NCI-H2196 (cell line): ENCODE measurements around the gene VKORC1.
"Not testable (repeated sequence)": the region's sequence is repeated elsewhere in the genome, so short reads cannot be mapped to it uniquely, and the experiment has no call there.

Source experiments
- DNase-seq: peaks from one replicate; lab custom pipeline; 2025; ENCODE audit not compliant: unreplicated experiment; lab: John Stamatoyannopoulos, UW

VKORC1 gene

DNA sequence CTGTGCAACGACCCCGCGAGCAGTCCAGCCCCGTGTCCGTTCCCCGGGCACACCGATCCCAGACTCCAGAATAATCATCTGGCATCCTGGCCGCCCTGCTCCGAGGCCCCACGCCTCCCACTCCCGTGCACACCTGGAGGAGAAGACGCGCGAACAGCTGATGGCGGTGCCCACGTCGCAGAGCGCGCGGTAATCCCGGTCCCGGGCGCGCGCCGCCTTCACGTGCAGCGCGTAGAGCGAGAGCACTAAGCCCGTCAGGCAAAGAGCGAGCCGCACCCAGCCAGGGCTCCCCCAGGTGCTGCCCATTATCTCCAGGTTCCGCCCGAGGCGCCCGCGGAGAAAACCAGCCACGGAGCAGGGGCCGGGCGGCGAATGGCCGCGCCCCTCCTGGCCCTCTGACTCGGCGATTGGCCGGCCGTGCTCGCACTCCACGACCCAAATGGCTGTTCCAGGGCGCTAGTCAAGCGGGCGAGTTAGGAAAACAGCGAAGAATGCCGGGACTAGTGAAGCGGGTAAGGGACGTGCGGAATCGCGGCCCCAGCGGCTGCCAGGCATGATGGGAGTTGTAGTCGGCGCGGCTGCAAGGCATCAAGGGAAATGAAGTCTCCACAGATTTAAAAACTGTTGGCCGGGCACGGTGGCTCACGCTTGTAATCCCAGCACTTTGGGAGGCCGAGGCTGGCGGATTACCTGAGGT is at the start of gene VKORC1:
Gene VKORC1 (minus strand): TSS at position 374 of the 697 bp plus-strand sequence. CDS start 68 bp downstream, at position 306.
- peak; percentile 98 for DNase-seq

- no peak for DNase-seq
These were observed 49.1 kb upstream of the VKORC1 start for GRCh38 chr16:31143694-31144148.

DNA sequence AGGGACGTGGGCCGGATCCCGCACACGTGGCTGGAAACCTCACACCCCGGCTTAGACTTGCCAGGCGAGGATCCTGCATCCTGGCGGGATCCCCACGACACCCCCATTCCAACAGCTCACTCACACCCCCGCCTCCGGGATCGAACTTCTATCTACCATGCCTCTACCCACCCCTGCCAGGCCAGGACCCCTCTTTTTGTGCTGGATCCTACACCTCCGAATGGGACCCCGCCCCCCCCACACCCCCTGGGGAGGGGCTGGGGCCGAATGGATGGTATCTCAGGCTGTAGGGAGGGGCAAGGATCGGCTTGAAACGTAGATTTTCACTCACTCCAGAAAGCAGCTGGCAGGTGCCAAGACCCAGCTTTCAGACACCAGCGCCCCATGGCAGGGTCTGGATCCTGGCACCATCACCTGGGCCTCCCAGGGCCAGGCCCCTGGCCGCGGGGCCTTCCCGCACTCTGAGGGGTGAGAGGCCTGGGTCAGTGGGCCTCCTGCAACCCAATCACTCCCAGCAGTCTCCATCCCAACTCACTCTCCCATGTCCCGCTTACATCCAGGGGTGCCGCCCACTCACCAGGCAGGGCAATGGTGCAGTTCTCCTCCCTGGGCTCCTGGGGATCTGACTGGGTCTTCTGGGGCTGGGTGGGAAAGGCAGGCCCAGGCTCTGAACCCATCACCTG is 48.6 kb upstream of the VKORC1 start:
- no peak for DNase-seq

GRCh38 chr16:31142109-31143010 is 47.8 kb upstream of the VKORC1 start:
- peak; percentile 100 for DNase-seq

- no peak for DNase-seq
These were observed 47.0 kb upstream of the VKORC1 start for GRCh38 chr16:31141489-31142108.

- DNase-seq, result not testable (repeated sequence)
These were observed 46.5 kb upstream of the VKORC1 start for GRCh38 chr16:31141071-31141469.

DNA sequence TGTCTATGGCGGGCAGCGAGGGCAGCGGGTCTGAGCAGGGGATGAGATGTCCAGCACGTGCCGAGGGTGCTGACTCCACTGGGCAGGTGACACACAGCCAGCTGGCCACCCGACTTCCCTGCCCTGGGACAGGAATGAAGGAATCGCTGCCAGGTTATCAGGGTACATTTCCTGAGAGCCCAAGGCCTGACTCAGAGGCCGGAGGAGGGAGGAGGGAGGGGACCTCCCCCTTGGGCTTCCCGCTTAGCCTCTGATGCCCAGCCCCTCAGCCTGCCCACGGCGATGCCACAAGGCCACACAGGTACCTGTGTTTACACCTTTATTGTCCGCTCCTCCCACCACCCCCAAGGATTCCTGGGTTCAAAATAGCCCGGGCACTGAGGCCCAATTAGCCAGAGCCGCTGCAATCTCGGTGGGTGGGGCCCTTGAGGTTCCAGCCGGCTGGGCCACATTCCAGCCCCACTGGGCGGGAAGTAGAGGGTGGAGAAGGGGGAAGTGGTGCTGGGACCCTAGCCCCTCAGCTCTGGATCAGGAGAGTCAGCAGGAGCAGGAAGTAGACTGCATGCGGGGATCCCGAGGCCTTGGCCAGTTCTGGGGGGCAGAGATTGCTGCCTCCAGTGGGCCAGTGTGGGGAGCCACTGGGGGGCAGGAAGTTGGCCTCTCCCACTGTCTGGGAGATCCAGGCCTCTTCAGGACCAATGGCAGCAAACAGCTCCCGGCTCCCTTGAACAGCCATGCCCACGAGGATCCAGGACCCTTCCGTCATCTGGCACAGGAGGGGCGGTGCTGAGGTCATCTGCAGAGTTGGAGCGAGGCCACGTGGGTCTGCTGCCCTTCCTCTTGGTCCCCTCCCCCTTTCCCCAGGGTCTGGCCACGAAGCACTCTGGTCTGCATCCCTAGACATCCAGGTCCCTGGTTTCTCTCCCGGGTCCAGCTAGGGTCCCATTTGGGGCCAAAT is 44.3 kb upstream of the VKORC1 start:
- DNase-seq, result no peak

GRCh38 chr16:31136822-31137499 is 42.4 kb upstream of the VKORC1 start:
- DNase-seq, result not testable (repeated sequence)

GRCh38 chr16:31136287-31136662 is 41.7 kb upstream of the VKORC1 start:
- no peak for DNase-seq

- DNase-seq, result peak; percentile 56
These were observed 41.1 kb upstream of the VKORC1 start, which contains the start of gene PRSS8 for GRCh38 chr16:31135535-31136286. PRSS8 (minus strand) TSS chr16:31135727; CDS start chr16:31135498, 229 bp downstream.

DNA sequence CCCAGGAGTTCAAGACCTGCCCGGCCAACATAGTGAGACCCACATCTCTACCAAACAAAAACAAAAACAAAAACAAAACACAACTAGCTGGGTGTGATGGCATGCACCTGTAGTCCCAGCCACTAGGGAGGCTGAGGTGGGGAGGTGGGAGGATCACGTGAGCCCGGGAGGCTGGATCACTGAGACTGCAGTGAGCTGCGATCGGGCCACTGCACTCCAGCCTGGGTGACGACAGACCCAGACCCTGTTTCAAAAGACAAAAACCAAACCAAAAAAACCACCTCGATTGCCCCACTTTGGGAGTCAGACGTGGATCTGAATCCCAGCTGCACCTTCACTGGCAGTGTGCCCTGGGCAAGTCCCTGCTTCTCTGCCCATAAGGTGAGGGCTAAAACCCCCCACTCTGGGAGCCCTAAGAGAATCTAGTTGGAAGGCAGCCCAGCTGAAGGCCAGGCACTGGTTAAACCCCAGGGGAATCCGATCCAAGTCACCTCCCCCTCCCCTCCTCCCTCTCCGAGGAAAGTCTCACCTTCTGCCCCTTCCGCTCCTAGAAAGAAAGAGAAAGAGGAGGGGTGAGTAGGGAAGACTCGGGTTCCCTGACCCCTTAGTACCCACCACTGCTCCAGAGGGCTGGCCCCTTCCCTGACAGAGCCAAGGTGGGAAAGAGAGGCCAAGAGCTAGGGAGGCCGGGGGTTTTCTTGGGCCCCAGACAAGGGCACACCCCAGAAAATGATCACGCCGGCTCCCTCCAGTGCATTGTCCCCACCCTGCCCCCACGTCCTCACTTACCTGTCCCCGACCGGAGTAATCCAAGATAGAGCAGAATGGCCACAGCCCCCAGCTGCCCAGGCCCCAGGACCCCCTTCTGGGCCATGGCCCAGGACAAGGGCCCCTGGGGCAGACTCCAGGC is 40.3 kb upstream of the VKORC1 start:
- DNase-seq, result peak; percentile 61

GRCh38 chr16:31134091-31134571 is 39.5 kb upstream of the VKORC1 start:
- DNase-seq, result peak; percentile 30

- DNase-seq, result no peak
These were observed 38.5 kb upstream of the VKORC1 start for GRCh38 chr16:31133046-31133501.

DNA sequence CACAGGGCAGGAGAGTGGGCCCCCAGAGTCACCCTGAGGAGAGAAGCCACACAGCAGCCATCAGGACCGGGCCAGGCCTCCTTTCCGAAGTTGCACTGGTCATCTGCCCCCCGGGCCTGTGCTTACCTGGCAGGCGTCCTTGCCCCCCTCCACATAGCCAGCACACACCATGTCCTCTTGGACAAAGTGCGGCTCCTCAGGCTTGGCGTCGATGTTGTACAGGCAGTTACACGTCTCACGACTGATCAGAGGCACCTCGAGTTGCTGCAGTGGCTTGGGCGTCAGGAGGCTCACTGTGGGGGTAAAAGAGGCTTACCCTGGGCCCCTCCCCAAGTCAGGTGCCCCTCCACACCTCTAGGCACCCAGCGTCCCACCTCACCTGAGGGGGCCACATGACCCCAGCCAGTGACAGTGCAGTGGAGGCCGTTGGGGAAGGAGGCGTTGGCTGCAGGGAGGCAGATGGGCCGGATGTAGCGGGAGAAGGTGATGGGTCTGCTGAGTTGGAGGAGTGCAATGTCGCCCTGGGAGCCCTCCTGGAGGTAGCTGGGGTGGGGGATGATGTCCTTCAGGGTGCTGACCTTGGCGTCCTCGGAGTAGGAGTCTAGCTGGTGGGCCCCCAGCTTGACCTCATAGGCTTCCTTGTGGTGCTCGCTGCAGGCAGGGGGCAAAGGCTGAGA is 37.8 kb upstream of the VKORC1 start:
- DNase-seq, result no peak

DNA sequence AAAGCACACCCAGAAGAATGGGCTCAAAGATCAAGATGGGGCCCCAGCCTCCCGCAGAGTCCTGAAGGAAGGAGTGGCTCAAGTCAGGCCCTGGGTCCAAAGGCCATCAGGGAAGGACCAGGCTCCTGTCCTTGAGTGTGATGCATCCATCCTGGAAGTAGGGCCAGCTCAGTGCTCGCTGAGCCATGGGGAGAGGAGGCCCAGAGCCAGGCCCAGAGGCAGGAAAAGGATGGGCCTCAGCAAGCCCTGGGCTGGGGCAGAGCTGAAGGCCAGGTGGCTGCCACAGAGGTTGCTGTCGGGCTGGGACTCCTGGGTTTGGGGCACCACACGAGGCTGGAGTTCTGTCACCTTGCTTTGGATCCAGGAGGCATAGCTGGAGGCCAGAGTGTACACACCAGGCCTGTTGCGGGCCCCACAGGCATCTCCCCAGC is 37.3 kb upstream of the VKORC1 start:
- DNase-seq, result no peak

DNA sequence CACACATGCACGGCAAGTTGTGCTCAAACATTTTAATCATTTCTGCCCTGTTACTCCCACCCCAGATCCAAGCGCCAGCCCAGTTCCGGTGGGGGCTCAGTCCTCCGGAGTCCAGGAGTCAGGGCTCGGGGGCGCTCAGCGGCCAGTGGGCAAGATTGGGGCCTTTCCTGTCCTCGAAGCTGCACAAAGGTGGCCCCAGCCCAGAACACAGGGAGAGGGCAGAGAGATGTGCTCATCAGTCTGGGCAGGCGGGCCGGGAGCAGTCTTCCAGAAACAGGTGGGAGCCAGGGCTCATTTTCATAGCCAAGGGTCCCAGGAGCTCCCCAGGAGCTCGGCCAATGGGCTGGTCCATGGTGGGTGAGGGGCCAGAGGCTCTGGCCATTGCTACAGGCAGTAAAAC is 36.8 kb upstream of the VKORC1 start:
- DNase-seq, result no peak

- peak; percentile 67 for DNase-seq
These were observed 36.3 kb upstream of the VKORC1 start for GRCh38 chr16:31130899-31131298.
